Ovary (tissue), 10 donors: ENCODE measurements around the gene SLC35A3. TPM values are rescaled to one million over a fixed set of nuclear protein-coding genes. Genes with fewer than 3 reads are reported as not detected.

Source experiments
- DNase-seq, 5 donors: peaks; one replicate each; pipeline ENCODE4 v3.0.0-alpha.2; 2019 to 2020
- H3K27ac ChIP-seq, 2 donors: fragments of 200-600 bp; one replicate each; pipeline versions ENCODE4 v1.5.1 to v1.8.0; 2019 to 2022
- H3K27me3 ChIP-seq: fragments of 200-600 bp; one replicate; pipeline ENCODE4 v1.8.0; 2022
- H3K36me3 ChIP-seq: fragments of 200-600 bp; sonication (generic); one replicate; pipeline ENCODE4 v1.5.1; 2019
- H3K4me1 ChIP-seq: one replicate; pipeline ENCODE4 v1.8.1; 2013; ENCODE audit warnings: mild to moderate bottlenecking, moderate library complexity; ENCODE audit not compliant: insufficient read depth
- H3K4me3 ChIP-seq: fragments of 200-600 bp; sonication (generic); one replicate; pipeline ENCODE4 v1.5.1; 2017
- H3K9me3 ChIP-seq, 2 donors: fragments of 200-600 bp in 1 of 2; sonication (generic) in 1 of 2; one replicate each; pipeline versions ENCODE4 v1.5.1 to v1.8.1; 2013 to 2019; ENCODE audit warnings: mild to moderate bottlenecking in 1 of 2, moderate library complexity in 1 of 2
- EP300 ChIP-seq: sonication (generic); formaldehyde crosslinking; IDR thresholded peaks from one replicate; pipeline ENCODE4 v1.6.1; 2017; ENCODE audit warnings: antibody characterized with exemption
- POLR2A ChIP-seq: fragments of 450-650 bp; IDR thresholded peaks from one replicate; pipeline ENCODE4 v1.6.1; 2017; ENCODE audit warnings: antibody characterized with exemption, mild to moderate bottlenecking, moderate library complexity
- WGBS, 3 donors: extraction: QIAGEN DNeasy Blood & Tissue Kit in 1 of 3; methylation state at CpG; one replicate each; pipeline versions ENCODE4 v1.1.5 to v1.1.7; 2013 to 2017; 5-methylcytosine and 5-hydroxymethylcytosine counted together
- intact Hi-C, 4 donors: fragments of 100-400 bp; cut with DNase I; formaldehyde crosslinking; loops; one replicate each; pipeline versions ENCODE4 v1.11.0 to v1.15.1; 2022 to 2023
- long read RNA-seq, 3 donors: library from polyadenylated mRNA in 2 of 3; unstranded in 2 of 3; transcript quantifications; one replicate each; pipeline ENCODE4 v2.0.0 and lab custom pipeline, GENCODE V29; 2021 to 2026
- polyA plus RNA-seq, 2 donors: library from polyadenylated mRNA; stranded (reverse); fragments of 200-250 nt in 1 of 2; fragments of 350-450 nt in 1 of 2; fragmentation: Illumina TruSeq in 1 of 2; extraction: RNeasy Lipid Tissue Mini Kit (QIAGEN cat#74804) in 1 of 2; gene quantifications; one replicate each; pipeline ENCODE4 v1.2.3, GENCODE V29; 2013 to 2014
- total RNA-seq, 7 donors: library from RNA; depleted of rRNA in 2 of 7; stranded (reverse); fragments of >200 nt in 2 of 7; fragmentation: NEBNext Ultra II Directional in 3 of 7; extraction: Animal tissue kit (Norgen Biotek cat#: 25700) in 3 of 7; gene quantifications; one replicate each; pipeline versions ENCODE4 v1.1.0 to v1.2.4, GENCODE V29; 2016 to 2023
- TF ChIP-seq, protein P1 (sequence below), 3 donors: fragments of 450-650 bp in 2 of 3; fragments of 200-600 bp in 1 of 3; IDR thresholded peaks; one replicate each; pipeline versions ENCODE4 v1.5.1 to v1.8.0; 2016 to 2022; ENCODE audit warnings: antibody characterized with exemption in 3 of 3, mild to moderate bottlenecking in 1 of 3
- donor health status: DM: no; HTN: no; CAD: no; lungs with moderate emphysema.
- donor health status: DM: no; HTN: no; CAD: no.
- donor health status: Bipolar disorder and iron deficiency.
- donor health status: DM: yes; HTN: yes; CAD: no.
- donor health status: DM: no; HTN: no; CAD: no.
- donor health status: DM: yes; HTN: yes; CAD: no.

The SLC35A3 gene
- total RNA-seq = 10 to 100 TPM; 11.4 to 22.8 (median 17.0) TPM
- polyA plus RNA-seq = 10 to 100 TPM in 1 of 2 donors, 1 to 10 TPM in 1; 7.7 to 10.2 TPM
- long read RNA-seq, donor 1, full-length matches to known transcripts = 13 of 19 reads
- long read RNA-seq, donor 1, partial matches to known transcripts = 0 of 19 reads
- long read RNA-seq, donor 1, other reads (novel, unspliced or antisense) = 6 of 19 reads
- long read RNA-seq, donor 2, full-length matches to known transcripts = 5 of 11 reads
- long read RNA-seq, donor 2, partial matches to known transcripts = 6 of 11 reads
- long read RNA-seq, donor 2, other reads (novel, unspliced or antisense) = 0 of 11 reads
- long read RNA-seq, donor 3, full-length matches to known transcripts = 10 of 13 reads
- long read RNA-seq, donor 3, partial matches to known transcripts = 1 of 13 reads
- long read RNA-seq, donor 3, other reads (novel, unspliced or antisense) = 2 of 13 reads

DNA sequence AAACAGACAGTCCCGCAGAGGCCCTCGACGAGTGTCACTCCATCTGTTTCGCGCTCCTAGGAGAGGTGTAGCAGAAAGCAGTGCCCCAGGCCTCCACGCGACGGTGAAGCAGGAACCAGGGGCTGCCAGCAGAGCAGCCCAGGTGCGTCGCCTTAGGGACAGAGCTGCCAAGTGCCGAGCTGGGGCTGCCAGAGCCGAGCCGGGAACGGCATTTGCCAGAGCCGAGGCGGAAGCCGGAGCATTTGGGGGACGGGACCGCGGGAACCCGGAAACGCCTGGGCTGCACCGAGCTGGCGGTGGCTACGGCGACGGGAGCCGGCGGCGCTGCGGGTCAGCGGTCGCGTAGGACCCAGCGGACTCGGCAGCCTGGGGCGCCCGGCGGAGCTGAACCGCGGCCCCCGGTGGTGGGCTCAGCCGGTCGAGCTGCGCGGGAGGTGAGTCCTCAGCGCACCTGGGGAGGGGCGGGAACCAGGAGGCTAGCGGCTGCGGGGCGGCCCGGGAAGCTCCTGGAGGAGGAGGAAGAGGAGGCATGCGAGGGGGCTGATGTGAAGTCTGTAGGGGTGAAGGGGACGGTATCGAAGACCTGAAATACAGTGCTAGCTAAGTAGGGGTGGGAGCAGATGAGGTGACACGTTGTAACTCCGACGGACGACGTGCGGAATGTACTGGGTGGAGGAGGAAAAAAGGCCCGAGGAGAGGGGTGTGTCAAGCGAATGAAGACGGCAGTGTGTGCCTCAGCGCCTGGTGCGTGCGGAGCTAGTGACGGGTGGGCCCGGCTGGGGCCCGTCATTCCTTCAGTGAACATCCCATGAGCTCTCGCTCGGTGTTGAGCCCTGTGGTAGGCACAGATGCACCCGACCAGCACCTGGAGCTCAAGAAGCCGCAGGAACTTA lies at the start of gene SLC35A3:
TSS of gene SLC35A3 (plus strand) at position 268 of the 893 bp plus-strand sequence. CDS start 23,559 bp downstream, outside the sequence.
- Histone ChIP-seq H3K9me3 (no peaks in the 10 kb centered on the region), H3K4me3 (peak within 1 kb of the TSS; percentile 89), H3K36me3 (no peaks in the 10 kb centered on the region), H3K27me3 (no peaks in the 10 kb centered on the region), H3K4me1 (no peaks in the 10 kb centered on the region), H3K27ac (peak within 1 kb of the TSS; percentile 42 to 57)
- intact Hi-C loops = no loop called here
- peak; percentile 61 to 84 (median 75) for DNase-seq
- TF ChIP-seq EP300 (no peak), POLR2A (no peak)
- TF ChIP-seq, protein P1, sequence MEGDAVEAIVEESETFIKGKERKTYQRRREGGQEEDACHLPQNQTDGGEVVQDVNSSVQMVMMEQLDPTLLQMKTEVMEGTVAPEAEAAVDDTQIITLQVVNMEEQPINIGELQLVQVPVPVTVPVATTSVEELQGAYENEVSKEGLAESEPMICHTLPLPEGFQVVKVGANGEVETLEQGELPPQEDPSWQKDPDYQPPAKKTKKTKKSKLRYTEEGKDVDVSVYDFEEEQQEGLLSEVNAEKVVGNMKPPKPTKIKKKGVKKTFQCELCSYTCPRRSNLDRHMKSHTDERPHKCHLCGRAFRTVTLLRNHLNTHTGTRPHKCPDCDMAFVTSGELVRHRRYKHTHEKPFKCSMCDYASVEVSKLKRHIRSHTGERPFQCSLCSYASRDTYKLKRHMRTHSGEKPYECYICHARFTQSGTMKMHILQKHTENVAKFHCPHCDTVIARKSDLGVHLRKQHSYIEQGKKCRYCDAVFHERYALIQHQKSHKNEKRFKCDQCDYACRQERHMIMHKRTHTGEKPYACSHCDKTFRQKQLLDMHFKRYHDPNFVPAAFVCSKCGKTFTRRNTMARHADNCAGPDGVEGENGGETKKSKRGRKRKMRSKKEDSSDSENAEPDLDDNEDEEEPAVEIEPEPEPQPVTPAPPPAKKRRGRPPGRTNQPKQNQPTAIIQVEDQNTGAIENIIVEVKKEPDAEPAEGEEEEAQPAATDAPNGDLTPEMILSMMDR (IDR thresholded peaks at IDR 0.05) = no peak
- WGBS, 3 donors = 1% methylated on average over 58 to 74 of the region's 74 CpGs

DNA sequence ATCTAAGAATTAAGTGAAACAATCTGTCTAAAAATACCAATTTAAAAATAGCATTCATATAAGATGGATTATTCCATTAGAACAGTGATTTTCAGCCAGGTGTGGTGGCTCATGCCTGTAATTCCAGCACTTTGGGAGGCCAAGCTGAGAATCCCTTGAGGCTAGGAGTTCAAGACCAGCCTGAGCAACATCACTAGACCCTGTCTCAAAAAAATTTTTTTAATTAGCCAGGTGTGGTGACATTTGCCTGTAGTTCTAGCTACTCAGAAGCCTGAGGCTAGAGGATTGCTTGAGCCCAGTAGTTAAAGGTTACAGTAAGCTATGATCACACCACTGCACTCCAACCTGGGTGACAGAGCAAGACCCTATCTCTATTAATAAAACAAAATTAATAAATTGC lies 35.0 kb upstream of the SLC35A3 start:
- DNase-seq = no peak
- Histone ChIP-seq H3K4me3 (no peak overlapping the region), H3K27me3 (no peaks in the 10 kb centered on the region), H3K9me3 (no peaks in the 10 kb centered on the region), H3K4me1 (no peaks in the 10 kb centered on the region), H3K36me3 (no peaks in the 10 kb centered on the region), H3K27ac (no peak overlapping the region)
- TF ChIP-seq POLR2A (no peak), EP300 (no peak)
- TF ChIP-seq, protein P1 (IDR thresholded peaks at IDR 0.05) = no peak
- intact Hi-C loops = no loop called here

- WGBS, 3 donors = 88 to 92% (median 92%) methylated on average over 1 of the region's 1 CpG
- Histone ChIP-seq H3K27me3 (no peaks in the 10 kb centered on the region), H3K27ac (no peak overlapping the region), H3K36me3 (no peaks in the 10 kb centered on the region), H3K9me3 (no peaks in the 10 kb centered on the region), H3K4me1 (no peaks in the 10 kb centered on the region), H3K4me3 (no peak overlapping the region)
- DNase-seq = no peak
- intact Hi-C loops = no loop called here
- TF ChIP-seq, protein P1 (IDR thresholded peaks at IDR 0.05) = no peak
- TF ChIP-seq EP300 = no peak
- no peak for TF ChIP-seq POLR2A
Measured at GRCh38 chr1:99935534-99935933, 34.3 kb upstream of the SLC35A3 start.

DNA sequence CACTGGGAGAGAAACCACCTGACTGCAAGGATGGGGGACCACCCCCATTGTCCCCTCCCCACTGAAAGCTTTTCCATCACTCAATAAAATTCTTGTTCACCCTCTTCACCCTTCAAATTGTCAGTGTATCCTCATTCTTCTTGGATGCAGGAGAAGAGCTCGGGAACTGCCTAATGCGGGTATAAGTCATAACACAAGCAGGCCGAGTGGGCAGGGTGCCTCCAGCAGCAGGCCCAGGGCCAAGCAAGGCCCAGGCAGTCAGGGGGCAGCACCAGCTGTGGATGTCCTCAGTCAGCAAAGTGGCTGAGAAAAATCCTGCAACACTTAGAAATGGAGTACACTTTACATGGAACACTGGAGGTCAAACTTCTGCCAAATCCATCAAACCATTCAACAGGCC lies 33.7 kb upstream of the SLC35A3 start:
- no peaks in the 10 kb centered on the region for H3K36me3 ChIP-seq
- no peaks in the 10 kb centered on the region for H3K9me3 ChIP-seq
- no peak overlapping the region for H3K4me3 ChIP-seq
- TF ChIP-seq, protein P1 (IDR thresholded peaks at IDR 0.05) = no peak
- no peak for TF ChIP-seq POLR2A
- TF ChIP-seq EP300 = no peak
- H3K27me3 ChIP-seq = no peaks in the 10 kb centered on the region
- 90 to 96% (median 96%) methylated on average over 3 of the region's 3 CpGs for WGBS, 3 donors
- intact Hi-C loops = no loop called here
- H3K4me1 ChIP-seq = no peaks in the 10 kb centered on the region
- no peak overlapping the region for H3K27ac ChIP-seq
- DNase-seq = no peak
